ENCODE measurements around the gene RPH3AL. TPM values are rescaled to one million over a fixed set of nuclear protein-coding genes. Genes with fewer than 3 reads are reported as not detected.

RPH3AL gene
- total RNA-seq, 2 experiments from 2014 or later, result 0.64 to 1.2 TPM

DNA sequence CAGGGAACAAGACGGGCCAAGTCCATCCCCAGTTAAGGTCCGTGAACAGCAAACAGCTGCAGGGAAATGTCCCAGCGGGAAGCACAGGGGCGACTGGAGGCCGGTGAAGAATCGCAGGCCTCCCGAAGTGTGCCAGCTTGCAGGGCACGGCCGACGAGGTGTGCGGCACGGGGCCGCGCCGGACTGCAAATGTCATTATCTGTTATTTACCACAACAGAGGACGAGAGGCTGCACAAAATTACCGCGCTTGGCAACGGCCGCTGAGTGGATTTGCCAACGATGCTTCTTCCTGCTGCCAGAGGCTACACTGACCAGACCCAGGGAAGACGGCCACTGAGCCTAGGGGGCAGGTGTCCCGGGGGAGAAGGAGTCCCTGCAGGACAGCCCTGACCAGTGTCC lies 53.1 kb downstream of the RPH3AL start:
- Mint-ChIP-seq H3K27me3 (no peaks in the 10 kb centered on the region), H3K4me1 (no peaks in the 10 kb centered on the region), H3K9me3 (no peaks in the 10 kb centered on the region), H3K36me3 (no peaks in the 10 kb centered on the region), H3K27ac (no peak overlapping the region), H3K4me3 (no peak overlapping the region)
- DNase-seq, result no peak

DNA sequence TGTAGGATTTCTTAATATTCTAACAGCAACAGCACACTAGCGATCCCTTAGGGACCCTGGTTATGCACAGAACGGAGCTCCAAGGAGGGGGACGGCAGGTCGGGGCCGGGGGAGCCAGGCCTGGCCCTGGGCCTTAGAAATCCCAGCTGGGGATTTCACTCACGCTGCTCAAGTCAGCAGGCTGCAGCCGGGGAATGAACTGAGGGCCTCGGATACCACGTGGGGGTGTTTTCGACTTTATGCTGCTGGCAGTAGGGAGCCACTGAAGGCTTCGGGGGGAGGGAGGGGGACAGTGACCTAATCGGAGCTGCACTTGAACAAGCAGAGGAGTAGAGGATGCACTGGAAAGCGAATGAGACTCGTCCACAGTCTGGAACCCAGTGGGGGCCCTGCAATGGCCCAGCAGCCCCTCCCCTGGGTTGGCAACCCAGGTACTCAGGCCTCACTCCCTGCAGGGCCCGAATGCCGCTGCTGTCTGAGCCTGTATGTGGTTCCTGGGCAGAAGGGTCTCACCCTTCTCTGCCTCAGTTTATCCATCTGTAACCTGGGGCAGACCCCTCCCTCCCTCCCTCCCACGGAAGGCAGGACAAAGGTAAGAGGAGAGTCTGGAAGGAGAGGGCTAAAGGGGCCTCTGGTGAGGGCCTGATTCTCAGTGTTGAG lies 53.7 kb downstream of the RPH3AL start:
- no peaks in the 10 kb centered on the region for H3K36me3 Mint-ChIP-seq
- H3K4me3 Mint-ChIP-seq, result no peak overlapping the region
- no peak for DNase-seq
- H3K9me3 Mint-ChIP-seq, result no peaks in the 10 kb centered on the region
- H3K4me1 Mint-ChIP-seq, result no peaks in the 10 kb centered on the region
- H3K27me3 Mint-ChIP-seq, result no peaks in the 10 kb centered on the region
- no peak overlapping the region for H3K27ac Mint-ChIP-seq

DNA sequence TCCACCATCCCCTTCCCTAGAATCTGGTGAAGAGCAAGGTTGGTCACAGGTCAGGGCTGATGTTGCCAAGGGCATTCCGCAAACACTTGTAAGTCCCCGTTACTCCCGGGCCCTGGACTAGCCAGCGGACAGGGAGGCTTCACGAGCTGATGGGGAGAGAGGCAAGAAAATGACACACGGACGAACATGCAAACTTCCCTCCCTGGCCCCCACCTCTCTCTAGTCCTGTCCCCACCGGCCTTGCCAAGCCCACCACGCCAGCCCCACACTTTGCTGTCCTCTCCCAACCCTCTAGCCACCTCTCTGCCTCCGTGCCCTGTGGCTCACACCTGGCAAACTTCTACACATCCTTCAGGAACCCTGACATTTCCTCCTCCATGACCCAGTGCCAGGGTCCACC lies 54.8 kb downstream of the RPH3AL start:
- DNase-seq, result no peak
- H3K4me1 Mint-ChIP-seq, result peaks cover 3% of the 10 kb centered on the region
- no peak overlapping the region for H3K27ac Mint-ChIP-seq
- no peaks in the 10 kb centered on the region for H3K27me3 Mint-ChIP-seq
- no peak overlapping the region for H3K4me3 Mint-ChIP-seq
- no peaks in the 10 kb centered on the region for H3K9me3 Mint-ChIP-seq
- H3K36me3 Mint-ChIP-seq, result no peaks in the 10 kb centered on the region

DNA sequence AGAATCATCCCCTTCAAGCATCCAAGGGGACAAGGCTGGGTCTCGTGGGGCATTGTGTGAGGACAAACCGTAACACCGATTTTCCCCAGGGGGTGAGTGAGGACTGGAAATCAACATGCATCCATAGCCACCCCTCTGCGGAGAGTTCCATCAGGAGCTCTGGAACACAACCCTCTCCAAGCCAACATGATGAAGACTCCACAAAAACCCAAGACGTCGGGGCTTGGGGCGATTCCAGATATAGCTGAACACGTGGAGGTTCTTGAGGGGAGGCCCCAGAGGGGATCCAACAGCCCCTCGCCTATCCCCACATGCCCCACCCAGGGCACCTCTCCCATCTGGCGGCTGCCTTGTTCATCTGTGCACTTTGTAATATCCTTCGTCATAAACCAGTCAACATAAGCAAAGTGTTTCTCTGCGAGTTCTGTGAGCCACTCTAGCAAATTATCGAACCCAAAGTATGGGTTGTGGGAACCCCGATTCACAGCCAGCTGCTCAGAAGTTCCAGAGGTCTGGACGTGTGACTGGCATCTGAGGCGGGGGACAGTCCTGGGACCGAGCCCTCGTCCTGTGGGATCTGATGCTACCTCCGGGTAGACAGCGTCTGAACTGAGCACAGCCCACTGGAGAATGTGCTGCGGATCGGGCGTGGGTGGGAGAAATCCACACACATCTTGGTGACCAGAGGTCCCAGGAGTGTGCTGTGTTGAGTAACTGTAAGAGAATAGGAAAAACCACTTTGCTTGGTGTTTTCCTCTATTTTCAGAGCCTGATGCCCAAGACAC lies 55.5 kb downstream of the RPH3AL start:
- Mint-ChIP-seq H3K36me3 (no peaks in the 10 kb centered on the region), H3K27me3 (no peaks in the 10 kb centered on the region), H3K9me3 (no peaks in the 10 kb centered on the region), H3K4me1 (peaks cover 3% of the 10 kb centered on the region), H3K4me3 (no peak overlapping the region), H3K27ac (no peak overlapping the region)
- no peak for DNase-seq

DNA sequence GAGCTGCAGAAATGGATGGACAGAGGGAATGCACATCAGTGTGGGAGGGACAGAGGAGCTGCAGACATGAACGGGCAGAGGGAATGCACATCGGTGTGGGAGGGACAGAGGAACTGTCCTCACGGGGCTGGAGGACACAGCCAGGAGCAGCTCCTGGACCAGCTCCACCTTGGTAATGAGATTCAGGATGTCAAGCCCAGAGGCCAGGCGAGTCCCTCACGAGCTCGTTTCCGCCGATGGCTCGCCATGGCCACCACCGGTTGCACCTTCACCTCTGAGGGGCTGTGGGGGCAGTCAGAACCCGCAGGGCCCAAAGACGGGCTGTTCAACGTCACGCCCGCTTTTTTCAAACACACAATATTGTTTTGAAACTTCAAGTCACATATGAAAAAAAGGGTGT lies 56.2 kb downstream of the RPH3AL start:
- peaks cover 3% of the 10 kb centered on the region for H3K4me1 Mint-ChIP-seq
- H3K4me3 Mint-ChIP-seq, result no peak overlapping the region
- H3K27ac Mint-ChIP-seq, result no peak overlapping the region
- DNase-seq, result no peak
- no peaks in the 10 kb centered on the region for H3K9me3 Mint-ChIP-seq
- H3K27me3 Mint-ChIP-seq, result no peaks in the 10 kb centered on the region
- no peaks in the 10 kb centered on the region for H3K36me3 Mint-ChIP-seq

DNA sequence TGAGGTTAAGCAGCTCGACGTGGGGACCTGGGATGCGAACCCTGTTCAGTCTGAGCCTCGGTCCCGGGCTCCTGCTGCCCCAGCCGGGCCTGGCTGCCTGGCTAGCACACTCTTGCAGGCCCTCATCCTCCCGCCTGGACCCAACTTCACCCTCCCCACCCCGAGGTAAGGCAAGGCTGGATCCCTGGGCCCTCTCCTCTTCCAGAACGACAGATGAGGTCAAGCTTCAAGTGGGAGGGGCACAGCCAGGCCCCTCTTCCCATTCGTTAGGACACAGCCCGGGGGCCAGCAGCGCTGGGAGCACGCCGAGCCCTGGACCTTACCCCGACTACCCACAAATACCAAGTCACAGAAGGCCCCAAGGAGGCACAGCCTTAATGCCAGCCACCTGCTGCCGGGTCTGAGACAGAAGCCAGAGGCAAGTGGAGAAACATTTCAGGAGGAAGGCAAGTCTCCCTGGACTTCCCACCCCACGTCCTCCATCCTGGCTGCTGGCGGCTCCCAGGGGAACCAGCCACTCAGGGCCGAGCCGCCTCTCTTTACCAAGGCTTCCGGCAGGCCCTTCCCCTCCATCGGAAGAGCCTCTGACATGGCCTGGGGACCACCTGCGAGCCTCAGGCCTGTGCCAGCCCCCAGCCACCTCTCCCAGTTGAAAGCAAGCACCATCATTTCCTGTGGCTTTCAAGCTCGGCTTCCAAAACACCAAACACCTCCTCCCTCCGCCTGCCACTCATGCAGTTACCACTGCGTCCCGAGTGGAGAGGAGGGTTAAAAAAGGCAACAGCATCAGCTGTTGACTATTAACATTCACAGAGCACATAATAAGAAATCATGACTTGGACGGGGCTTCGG lies 59.9 kb downstream of the RPH3AL start:
- Mint-ChIP-seq H3K9me3 (no peaks in the 10 kb centered on the region), H3K27me3 (no peaks in the 10 kb centered on the region), H3K36me3 (no peaks in the 10 kb centered on the region), H3K27ac (peak overlapping the region; percentile 19), H3K4me3 (no peak overlapping the region), H3K4me1 (peaks cover 8% of the 10 kb centered on the region)
- DNase-seq, result no peak

DNA sequence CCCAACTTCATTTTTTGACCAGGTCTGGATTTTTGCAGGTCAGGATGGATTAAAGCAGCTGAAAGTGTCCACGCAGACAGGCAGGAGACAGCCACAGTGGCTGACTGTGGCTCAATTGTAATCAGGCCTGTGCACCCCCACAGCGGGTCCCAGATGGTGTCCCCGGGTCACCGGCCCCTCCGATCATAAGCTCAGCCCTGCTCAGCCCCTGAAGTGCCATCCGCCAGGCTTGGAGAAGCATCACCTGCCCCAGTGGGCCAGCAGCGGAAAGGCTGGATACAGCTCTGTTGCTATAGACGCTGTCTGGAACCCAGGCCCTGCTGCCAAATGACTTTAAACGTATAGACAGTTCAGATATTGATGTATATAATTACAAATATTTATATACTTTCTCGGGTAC lies 60.6 kb downstream of the RPH3AL start:
- H3K36me3 Mint-ChIP-seq, result no peaks in the 10 kb centered on the region
- H3K9me3 Mint-ChIP-seq, result no peaks in the 10 kb centered on the region
- no peaks in the 10 kb centered on the region for H3K27me3 Mint-ChIP-seq
- no peak overlapping the region for H3K4me3 Mint-ChIP-seq
- no peak overlapping the region for H3K27ac Mint-ChIP-seq
- no peak for DNase-seq
- peaks cover 8% of the 10 kb centered on the region for H3K4me1 Mint-ChIP-seq

DNA sequence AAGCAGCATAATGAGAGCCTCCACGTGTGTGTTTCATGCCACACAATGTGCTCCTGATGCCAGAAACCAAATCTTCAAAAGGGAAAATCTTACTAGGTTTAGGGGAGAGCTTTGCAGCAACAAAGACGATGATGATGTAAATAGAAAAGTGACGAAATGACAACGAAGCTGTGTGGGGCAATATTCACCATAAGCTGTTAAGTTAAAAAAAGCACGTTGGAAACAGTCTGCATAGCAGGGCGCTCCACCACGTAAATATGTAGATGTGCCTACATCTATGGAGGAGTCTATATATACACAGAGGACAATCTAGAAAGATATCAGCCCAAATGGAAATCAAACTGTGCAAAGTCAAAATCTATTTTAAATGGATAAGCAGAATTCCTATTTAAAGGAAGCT lies 61.0 kb downstream of the RPH3AL start:
- DNase-seq, result no peak
- peaks cover 8% of the 10 kb centered on the region for H3K4me1 Mint-ChIP-seq
- H3K9me3 Mint-ChIP-seq, result no peaks in the 10 kb centered on the region
- H3K27ac Mint-ChIP-seq, result no peak overlapping the region
- H3K36me3 Mint-ChIP-seq, result no peaks in the 10 kb centered on the region
- H3K4me3 Mint-ChIP-seq, result no peak overlapping the region
- no peaks in the 10 kb centered on the region for H3K27me3 Mint-ChIP-seq

DNA sequence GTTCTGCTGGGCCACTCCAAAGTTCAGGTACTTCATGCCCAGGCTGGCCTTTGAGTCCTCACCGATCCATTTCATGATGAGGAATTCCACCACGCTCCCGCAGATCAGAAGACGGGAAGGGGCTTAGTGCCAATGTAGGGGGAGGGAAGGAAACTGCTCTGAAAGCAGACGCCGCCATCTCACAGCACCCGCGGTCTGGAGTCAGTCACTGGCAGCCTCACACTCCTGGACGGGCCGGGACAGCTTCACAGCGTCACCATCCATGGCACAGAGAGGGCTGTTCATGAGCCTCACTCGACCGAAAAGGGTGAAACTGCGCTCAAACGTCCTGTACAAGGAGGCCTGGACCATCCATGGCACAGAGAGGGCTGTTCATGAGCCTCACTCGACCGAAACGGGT lies 62.0 kb downstream of the RPH3AL start:
- H3K27ac Mint-ChIP-seq, result no peak overlapping the region
- peaks cover 8% of the 10 kb centered on the region for H3K4me1 Mint-ChIP-seq
- no peaks in the 10 kb centered on the region for H3K27me3 Mint-ChIP-seq
- no peak overlapping the region for H3K4me3 Mint-ChIP-seq
- no peak for DNase-seq
- H3K9me3 Mint-ChIP-seq, result no peaks in the 10 kb centered on the region
- no peaks in the 10 kb centered on the region for H3K36me3 Mint-ChIP-seq

DNA sequence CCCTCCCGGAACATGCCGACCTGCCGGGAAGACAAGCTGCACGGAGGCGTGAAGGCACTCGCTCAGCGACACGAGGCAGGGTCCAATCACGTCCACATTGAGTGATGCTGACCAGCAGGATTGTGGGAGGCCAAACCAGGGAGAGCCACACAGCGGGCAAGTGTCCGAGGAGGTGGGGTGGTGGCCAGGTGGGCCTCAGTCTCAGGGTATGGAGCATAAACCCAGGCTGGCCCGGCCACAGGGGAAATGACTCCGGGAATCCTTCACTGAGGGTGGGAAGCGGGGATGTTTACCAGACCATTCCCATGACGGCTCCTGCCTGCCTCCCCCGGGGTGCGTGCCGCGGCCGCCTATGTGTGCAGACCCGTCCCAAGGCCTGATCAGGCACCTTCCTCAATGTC lies 62.5 kb downstream of the RPH3AL start:
- Mint-ChIP-seq H3K4me3 (no peak overlapping the region), H3K36me3 (no peaks in the 10 kb centered on the region), H3K4me1 (peaks cover 8% of the 10 kb centered on the region), H3K27ac (no peak overlapping the region), H3K27me3 (no peaks in the 10 kb centered on the region), H3K9me3 (no peaks in the 10 kb centered on the region)
- no peak for DNase-seq

DNA sequence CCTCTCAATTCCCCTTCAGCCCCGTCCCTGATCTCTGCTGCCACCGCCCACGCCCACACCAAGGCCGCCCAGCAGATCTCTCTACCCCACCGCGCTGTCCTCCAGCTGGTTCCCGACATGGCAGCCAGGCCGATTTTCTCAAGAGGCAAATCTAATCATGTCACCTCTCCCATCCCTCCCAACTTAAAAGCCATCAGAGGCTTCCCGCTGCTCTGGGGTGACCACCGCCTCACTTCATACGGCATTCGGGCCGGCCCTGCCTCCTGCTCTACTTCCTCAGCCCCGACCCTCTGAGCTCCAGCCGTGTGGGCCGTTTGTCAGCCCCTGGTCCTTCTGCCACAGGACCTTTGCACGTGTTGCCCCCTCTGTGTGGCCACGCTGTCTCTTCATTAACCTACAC lies 63.2 kb downstream of the RPH3AL start:
- Mint-ChIP-seq H3K4me3 (no peak overlapping the region), H3K27ac (no peak overlapping the region)
- DNase-seq, result no peak

DNA sequence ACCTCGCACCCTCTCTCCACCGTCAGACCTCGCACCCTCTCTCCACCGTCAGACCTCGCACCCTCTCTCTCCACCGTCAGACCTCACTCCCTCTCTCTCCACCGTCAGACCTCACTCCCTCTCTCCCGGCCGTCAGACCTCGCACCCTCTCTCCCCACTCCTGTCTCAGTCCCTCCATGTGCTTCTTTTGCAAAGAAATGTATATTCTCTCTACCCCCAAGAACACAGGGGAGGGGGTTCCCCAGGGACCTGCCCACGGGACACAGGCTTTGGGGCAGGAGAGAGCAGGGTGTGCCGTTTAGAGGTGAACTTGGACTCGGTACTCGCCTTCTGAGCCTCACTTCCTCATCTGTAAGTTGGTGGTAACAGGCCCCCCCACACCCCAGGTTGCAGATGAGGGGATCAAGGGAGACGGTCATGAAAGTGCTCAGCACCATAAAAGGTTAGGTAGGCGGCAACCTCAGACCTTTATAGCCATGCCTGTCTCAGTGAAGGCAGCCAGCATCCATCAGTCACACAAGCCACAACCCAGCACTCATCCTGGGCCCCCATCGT lies 63.7 kb downstream of the RPH3AL start:
- no peak for DNase-seq
- Mint-ChIP-seq H3K27ac (no peak overlapping the region), H3K27me3 (no peaks in the 10 kb centered on the region), H3K36me3 (no peaks in the 10 kb centered on the region), H3K4me3 (no peak overlapping the region), H3K9me3 (no peaks in the 10 kb centered on the region), H3K4me1 (peaks cover 8% of the 10 kb centered on the region)

More for the DNA sequence above, 63.2 kb downstream of the RPH3AL start:
- no peaks in the 10 kb centered on the region for H3K9me3 Mint-ChIP-seq
- peaks cover 8% of the 10 kb centered on the region for H3K4me1 Mint-ChIP-seq
- no peaks in the 10 kb centered on the region for H3K27me3 Mint-ChIP-seq
- H3K36me3 Mint-ChIP-seq, result no peaks in the 10 kb centered on the region

DNA sequence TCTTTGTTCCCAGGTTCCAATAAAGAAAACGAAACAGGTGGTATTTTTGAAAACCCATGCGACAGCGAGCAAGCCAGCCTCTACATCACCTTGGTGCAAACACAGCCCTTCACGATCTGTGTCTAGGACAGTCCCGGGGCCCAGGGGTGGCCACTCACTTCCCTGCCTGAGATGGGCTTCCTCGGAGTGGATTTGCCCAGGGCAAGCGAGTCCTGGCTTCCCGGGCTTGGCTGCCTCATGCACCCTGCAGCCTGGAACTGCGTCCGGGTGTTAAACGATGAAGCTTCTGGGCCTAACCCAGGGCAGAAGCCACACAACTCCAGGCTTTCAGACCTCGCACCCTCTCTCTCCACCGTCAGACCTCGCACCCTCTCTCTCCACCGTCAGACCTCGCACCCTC lies 66.0 kb downstream of the RPH3AL start:
- Mint-ChIP-seq H3K27ac (no peak overlapping the region), H3K27me3 (no peaks in the 10 kb centered on the region), H3K4me3 (no peak overlapping the region), H3K36me3 (no peaks in the 10 kb centered on the region), H3K9me3 (no peaks in the 10 kb centered on the region), H3K4me1 (peaks cover 6% of the 10 kb centered on the region)
- DNase-seq, result no peak

DNA sequence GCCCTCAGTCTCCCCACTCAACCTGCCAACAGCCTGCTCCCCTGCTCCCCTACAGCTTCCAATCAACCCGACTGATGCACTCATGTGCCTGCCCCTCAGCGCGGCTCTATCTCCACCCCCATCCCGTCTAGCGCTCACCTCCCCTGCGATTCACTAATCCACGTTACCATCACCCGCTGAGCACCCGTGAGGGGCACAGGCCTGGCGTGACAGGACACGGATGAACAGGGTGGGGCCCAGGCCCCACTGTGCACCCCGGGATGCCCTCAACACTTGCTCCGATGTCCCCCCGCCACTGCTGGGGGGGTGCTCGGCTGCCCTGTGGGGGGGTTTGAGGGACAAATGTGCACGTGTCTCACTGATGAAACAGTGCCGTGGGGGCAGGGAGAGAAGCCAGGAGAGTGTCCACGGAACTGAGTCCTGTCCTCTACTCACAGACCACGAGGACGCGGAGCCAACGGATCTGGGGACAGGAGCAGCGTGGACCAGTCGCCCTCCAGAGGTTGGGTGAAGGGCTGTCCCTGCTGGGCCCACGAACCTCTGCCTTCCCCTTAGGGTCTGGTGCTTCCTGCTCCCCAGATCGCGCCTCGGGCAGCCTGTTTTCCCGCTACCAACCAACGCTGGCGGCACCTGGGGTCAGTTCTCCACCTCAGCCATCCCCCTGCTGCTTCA lies 66.7 kb downstream of the RPH3AL start:
- no peak overlapping the region for H3K27ac Mint-ChIP-seq
- no peaks in the 10 kb centered on the region for H3K9me3 Mint-ChIP-seq
- no peak for DNase-seq
- H3K36me3 Mint-ChIP-seq, result no peaks in the 10 kb centered on the region
- peaks cover 6% of the 10 kb centered on the region for H3K4me1 Mint-ChIP-seq
- no peak overlapping the region for H3K4me3 Mint-ChIP-seq
- H3K27me3 Mint-ChIP-seq, result no peaks in the 10 kb centered on the region
